HUES6 (cell line): ENCODE results near the gene DHRS7B.
"Not testable (repeated sequence)": the region's sequence is repeated elsewhere in the genome, so short reads cannot be mapped to it uniquely, and the experiment has no call there.

Experiments used
- H3K27ac ChIP-seq: 2 replicates; pipeline ENCODE4 v1.7.0; 2013; ENCODE audit warnings: low read depth, mild to moderate bottlenecking, low read length, inconsistent platforms
- H3K27me3 ChIP-seq: 2 replicates; pipeline ENCODE4 v1.6.1; 2013; ENCODE audit warnings: low read length; ENCODE audit not compliant: control insufficient read depth, insufficient read depth
- H3K36me3 ChIP-seq: 2 replicates; pipeline ENCODE4 v1.6.1; 2013; ENCODE audit warnings: low read length; ENCODE audit not compliant: control insufficient read depth, insufficient read depth
- H3K4me1 ChIP-seq: 2 replicates; pipeline ENCODE4 v1.6.1; 2013; ENCODE audit warnings: low read length; ENCODE audit not compliant: control insufficient read depth, insufficient read depth
- H3K4me3 ChIP-seq: 2 replicates; pipeline ENCODE4 v1.5.1; 2013; ENCODE audit warnings: low read depth, low read length
- H3K9ac ChIP-seq: one replicate; pipeline ENCODE4 v1.6.1; 2013; ENCODE audit warnings: mild to moderate bottlenecking, low read length
- H3K9me3 ChIP-seq: 2 replicates; pipeline ENCODE4 v1.6.1; 2013; ENCODE audit warnings: low read depth, low read length; ENCODE audit not compliant: control insufficient read depth, insufficient read depth

DHRS7B gene

DNA sequence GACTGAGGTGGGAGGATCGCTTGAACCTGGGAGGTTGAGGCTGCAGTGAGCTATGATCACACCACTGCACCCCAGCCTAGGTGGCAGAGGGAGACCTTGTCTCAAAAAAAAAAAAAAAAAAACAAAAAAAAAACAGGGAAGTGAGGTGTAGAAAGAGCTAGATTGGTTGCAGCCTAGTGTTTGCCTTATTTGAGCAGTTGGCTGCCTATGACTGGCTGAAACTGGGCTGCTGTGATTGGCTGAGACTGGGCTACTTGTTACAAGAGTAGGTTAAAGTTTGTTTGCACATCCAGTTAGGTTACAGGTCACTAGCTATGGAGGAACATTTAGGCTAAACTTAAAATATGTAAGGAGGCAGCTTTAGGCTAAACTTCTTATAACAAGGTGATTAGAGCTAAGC lies 5.7 kb downstream of the DHRS7B start:
- H3K9ac ChIP-seq = no peak overlapping the region
- no peaks in the 10 kb centered on the region for H3K36me3 ChIP-seq
- H3K9me3 ChIP-seq = peaks cover 45% of the 10 kb centered on the region
- no peaks in the 10 kb centered on the region for H3K27me3 ChIP-seq
- no peak overlapping the region for H3K4me3 ChIP-seq
- peaks cover 9% of the 10 kb centered on the region for H3K4me1 ChIP-seq
- no peak overlapping the region for H3K27ac ChIP-seq

DNA sequence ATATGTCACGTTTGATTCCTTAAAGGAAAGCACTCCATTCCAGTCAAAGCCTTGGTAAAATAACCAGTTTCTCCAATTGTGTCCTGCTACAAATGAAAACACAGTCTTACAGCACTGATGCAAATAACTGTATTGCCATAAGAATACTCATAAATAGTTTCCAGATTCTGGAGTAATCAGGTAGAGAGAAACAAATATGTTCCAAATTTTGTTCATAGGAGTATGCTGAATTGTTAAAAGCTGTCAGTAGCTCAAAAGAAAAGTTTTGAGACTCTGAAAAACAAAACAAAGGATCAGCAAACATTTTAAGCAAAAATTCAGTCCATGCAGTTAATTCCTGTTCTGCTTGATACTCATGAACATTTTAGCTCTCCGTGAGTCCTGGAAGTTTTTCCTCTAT lies 7.8 kb downstream of the DHRS7B start:
- peaks cover 3% of the 10 kb centered on the region; the same call in 1 of the 2 replicates for H3K36me3 ChIP-seq
- H3K9me3 ChIP-seq = peaks cover 59% of the 10 kb centered on the region
- no peak overlapping the region for H3K9ac ChIP-seq
- H3K27me3 ChIP-seq = no peaks in the 10 kb centered on the region
- peaks cover 5% of the 10 kb centered on the region; the same call in 1 of the 2 replicates for H3K4me1 ChIP-seq
- no peak overlapping the region for H3K4me3 ChIP-seq
- H3K27ac ChIP-seq = no peak overlapping the region

GRCh38 chr17:21140911-21141310 lies 14.1 kb downstream of the DHRS7B start:
- Histone ChIP-seq H3K4me3 (no peak overlapping the region), H3K9ac (no peak overlapping the region), H3K27ac (no peak overlapping the region), H3K4me1 (no peaks in the 10 kb centered on the region), H3K36me3 (peaks cover 14% of the 10 kb centered on the region), H3K9me3 (peaks cover 62% of the 10 kb centered on the region), H3K27me3 (no peaks in the 10 kb centered on the region)

- Histone ChIP-seq H3K9me3 (peaks cover 62% of the 10 kb centered on the region), H3K36me3 (peaks cover 16% of the 10 kb centered on the region), H3K9ac (no peak overlapping the region), H3K4me1 (no peaks in the 10 kb centered on the region), H3K27me3 (no peaks in the 10 kb centered on the region), H3K4me3 (no peak overlapping the region), H3K27ac (no peak overlapping the region)
Measured at GRCh38 chr17:21141331-21141730, 14.6 kb downstream of the DHRS7B start.

- not testable (repeated sequence) for H3K4me1 ChIP-seq, H3K9ac ChIP-seq
Measured at GRCh38 chr17:21142065-21142464, 15.3 kb downstream of the DHRS7B start.

DNA sequence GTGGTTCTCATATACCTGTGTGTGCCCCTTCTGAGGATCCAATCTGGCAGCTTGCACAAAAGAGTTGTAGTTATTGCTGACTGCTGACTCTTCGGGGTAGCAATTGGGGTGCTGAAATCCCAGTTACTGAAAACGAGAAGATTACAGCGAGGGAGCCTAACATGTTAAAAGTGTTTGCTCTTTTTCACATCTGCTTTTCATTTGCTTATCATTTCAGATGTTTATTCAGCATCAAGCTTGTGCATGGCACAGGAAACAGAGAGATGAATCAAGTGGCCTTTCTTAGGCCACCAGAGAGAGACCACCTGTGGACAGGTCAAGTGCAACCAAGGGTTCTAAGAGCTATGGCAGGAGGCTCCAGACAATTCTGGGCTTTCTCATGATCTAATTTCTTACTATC lies 16.9 kb downstream of the DHRS7B start:
- H3K4me1 ChIP-seq = no peaks in the 10 kb centered on the region
- H3K27ac ChIP-seq = no peak overlapping the region
- no peaks in the 10 kb centered on the region for H3K27me3 ChIP-seq
- H3K9ac ChIP-seq = no peak overlapping the region
- peaks cover 63% of the 10 kb centered on the region for H3K9me3 ChIP-seq
- H3K4me3 ChIP-seq = no peak overlapping the region
- H3K36me3 ChIP-seq = peaks cover 26% of the 10 kb centered on the region

More at GRCh38 chr17:21142065-21142464, 15.3 kb downstream of the DHRS7B start:
- not testable (repeated sequence) for H3K27ac ChIP-seq, H3K27me3 ChIP-seq, H3K4me3 ChIP-seq
- H3K9me3 ChIP-seq = peaks cover 62% of the 10 kb centered on the region
- H3K36me3 ChIP-seq = peaks cover 18% of the 10 kb centered on the region

- not testable (repeated sequence) for H3K4me3 ChIP-seq, H3K27ac ChIP-seq, H3K4me1 ChIP-seq, H3K27me3 ChIP-seq, H3K9ac ChIP-seq
- H3K36me3 ChIP-seq = peaks cover 22% of the 10 kb centered on the region
- H3K9me3 ChIP-seq = peaks cover 63% of the 10 kb centered on the region
Measured at GRCh38 chr17:21144299-21144698, 17.5 kb downstream of the DHRS7B start.

DNA sequence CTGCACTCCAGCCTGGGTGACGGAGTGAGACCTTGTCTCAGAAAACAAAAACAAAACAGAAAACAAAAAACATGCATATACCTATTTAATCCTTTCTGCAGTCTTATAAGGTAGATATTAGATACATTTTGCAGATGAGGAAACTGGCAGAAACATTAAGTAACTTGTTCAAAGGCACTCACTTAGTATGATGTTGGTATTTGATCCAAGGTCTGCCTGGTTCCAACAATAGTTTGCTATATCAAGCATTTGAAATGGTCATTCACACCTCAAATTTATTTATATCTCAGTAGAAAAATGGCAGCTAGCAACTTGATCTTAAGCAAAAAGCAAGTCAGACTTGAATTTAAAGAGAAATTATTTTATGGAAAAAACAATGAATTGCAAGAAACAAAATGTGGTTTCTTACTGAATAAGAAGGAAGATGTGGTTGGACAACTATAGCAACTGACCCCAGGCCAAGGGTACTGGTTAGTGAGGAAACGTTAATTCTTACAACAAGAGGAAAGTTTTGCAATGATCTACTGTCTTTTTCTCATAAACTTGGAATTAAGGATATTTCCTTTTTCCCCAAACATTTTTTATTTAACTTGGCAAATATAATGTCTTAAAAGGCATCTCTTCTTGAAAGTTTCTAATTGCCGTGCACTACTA lies 19.7 kb downstream of the DHRS7B start:
- H3K4me3 ChIP-seq = no peak overlapping the region
- peaks cover 68% of the 10 kb centered on the region for H3K9me3 ChIP-seq
- peaks cover 22% of the 10 kb centered on the region for H3K36me3 ChIP-seq
- no peaks in the 10 kb centered on the region for H3K4me1 ChIP-seq
- no peaks in the 10 kb centered on the region for H3K27me3 ChIP-seq
- no peak overlapping the region for H3K27ac ChIP-seq
- no peak overlapping the region for H3K9ac ChIP-seq

DNA sequence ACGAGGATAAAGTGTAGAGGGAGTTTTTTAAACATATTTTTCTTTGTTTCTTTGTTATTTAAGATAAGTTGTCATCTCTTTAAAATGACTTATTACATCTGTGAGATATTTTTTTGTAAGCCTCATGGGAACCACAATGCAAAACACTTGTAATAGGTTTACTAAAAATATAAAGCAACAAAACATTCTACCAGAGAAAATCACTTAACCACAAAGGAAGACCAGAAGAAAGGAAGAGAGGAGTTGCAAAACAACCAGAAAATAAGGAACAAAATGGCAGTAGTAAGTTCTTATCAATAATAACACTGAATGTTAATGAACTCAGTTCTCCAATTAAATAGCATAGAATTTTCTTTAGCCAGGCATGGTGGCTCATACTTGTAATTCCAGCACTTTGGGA lies 22.9 kb downstream of the DHRS7B start:
- H3K27ac ChIP-seq = no peak overlapping the region
- peaks cover 12% of the 10 kb centered on the region; the same call in 1 of the 2 replicates for H3K36me3 ChIP-seq
- H3K4me1 ChIP-seq = no peaks in the 10 kb centered on the region
- H3K4me3 ChIP-seq = no peak overlapping the region
- no peaks in the 10 kb centered on the region for H3K27me3 ChIP-seq
- no peak overlapping the region for H3K9ac ChIP-seq
- H3K9me3 ChIP-seq = peaks cover 73% of the 10 kb centered on the region

- H3K4me1 ChIP-seq = no peaks in the 10 kb centered on the region
- peaks cover 1% of the 10 kb centered on the region; the same call in 1 of the 2 replicates for H3K36me3 ChIP-seq
- no peaks in the 10 kb centered on the region for H3K27me3 ChIP-seq
- no peak overlapping the region for H3K27ac ChIP-seq
- no peak overlapping the region for H3K4me3 ChIP-seq
- H3K9me3 ChIP-seq = peaks cover 66% of the 10 kb centered on the region
- H3K9ac ChIP-seq = no peak overlapping the region
Measured at GRCh38 chr17:21152731-21153130, 26.0 kb downstream of the DHRS7B start.

- Histone ChIP-seq H3K4me1 (no peaks in the 10 kb centered on the region), H3K36me3 (no peaks in the 10 kb centered on the region)
Measured at GRCh38 chr17:21157586-21158370, 31.0 kb downstream of the DHRS7B start.

More at GRCh38 chr17:21157586-21158370, 31.0 kb downstream of the DHRS7B start:
- Histone ChIP-seq H3K9me3 (peaks cover 23% of the 10 kb centered on the region), H3K27ac (no peak overlapping the region), H3K27me3 (no peaks in the 10 kb centered on the region), H3K4me3 (no peak overlapping the region), H3K9ac (no peak overlapping the region)
